WTC11 (cell line): ENCODE measurements around the gene SPATA18. TPM values are rescaled to one million over a fixed set of nuclear protein-coding genes. Genes with fewer than 3 reads are reported as not detected.

Source experiments
- ATAC-seq: fragments of 200-7000 bp; cut with Tn5 transposase; 2 replicates; pipeline ENCODE4 v1.10.0; 2021; ENCODE audit warnings: mild to moderate bottlenecking, moderate library complexity
- CTCF ChIA-PET: fragments of 300-600 bp; sonication (Branson Sonifier 250); formaldehyde crosslinking; loops from one replicate; lab custom pipeline; 2021; ENCODE audit warnings: antibody characterized with exemption; lab: Charles Lee
- POLR2A ChIA-PET: fragments of 350-600 bp; sonication (Branson Sonifier 250); formaldehyde crosslinking; loops from one replicate; lab custom pipeline; 2021; ENCODE audit warnings: antibody characterized with exemption; lab: Charles Lee
- DNase-seq: peaks from one replicate; pipeline ENCODE4 v3.0.0; 2021; ENCODE audit warnings: low spot score
- H3K27ac Mint-ChIP-seq: 2 replicates; pipeline ENCODE4 v1.8.0; 2021; ENCODE audit warnings: mixed read lengths
- H3K27me3 Mint-ChIP-seq: 2 replicates; pipeline ENCODE4 v1.8.0; 2021; ENCODE audit warnings: low read depth, mild to moderate bottlenecking, moderate library complexity, mixed read lengths
- H3K36me3 Mint-ChIP-seq: 2 replicates; pipeline ENCODE4 v1.8.0; 2021; ENCODE audit warnings: mixed read lengths
- H3K4me1 Mint-ChIP-seq: 2 replicates; pipeline ENCODE4 v1.8.0; 2022; ENCODE audit warnings: mixed read lengths
- H3K4me3 Mint-ChIP-seq: 2 replicates; pipeline ENCODE4 v1.8.0; 2021; ENCODE audit warnings: mild to moderate bottlenecking, moderate library complexity, mixed read lengths
- H3K9me3 Mint-ChIP-seq: 2 replicates; pipeline ENCODE4 v1.8.0; 2021; ENCODE audit warnings: mixed read lengths
- AFF4 ChIP-seq: sonication (generic); formaldehyde crosslinking; IDR thresholded peaks from 2 replicates; pipeline ENCODE4 v1.8.1; 2023; ENCODE audit warnings: mild to moderate bottlenecking, missing genetic modification reagents, borderline replicate concordance
- FOXK1 ChIP-seq: sonication (generic); formaldehyde crosslinking; IDR thresholded peaks from 2 replicates; pipeline ENCODE4 v1.8.0; 2022; ENCODE audit warnings: mild to moderate bottlenecking, moderate library complexity, missing genetic modification reagents
- IRF2 ChIP-seq: sonication (generic); formaldehyde crosslinking; IDR thresholded peaks from 2 replicates; pipeline ENCODE4 v1.8.0; 2022; ENCODE audit warnings: low read depth, missing genetic modification reagents, borderline replicate concordance
- NFYB ChIP-seq: sonication (generic); formaldehyde crosslinking; conservative IDR thresholded peaks from 2 replicates; pipeline ENCODE4 v1.8.0; 2022; ENCODE audit warnings: low read depth, missing genetic modification reagents
- NR2C2 ChIP-seq: sonication (generic); formaldehyde crosslinking; IDR thresholded peaks from 2 replicates; pipeline ENCODE4 v1.8.0; 2022; ENCODE audit warnings: mild to moderate bottlenecking, missing genetic modification reagents
- SOX15 ChIP-seq: fragments of 250-450 bp; sonication (Bioruptor Pico); IDR thresholded peaks from 2 replicates; pipeline ENCODE4 v1.9.0; 2021; ENCODE audit warnings: mild to moderate bottlenecking
- TEAD4 ChIP-seq: sonication (generic); formaldehyde crosslinking; IDR thresholded peaks from 2 replicates; pipeline ENCODE4 v1.8.0; 2022; ENCODE audit warnings: mild to moderate bottlenecking, missing genetic modification reagents
- ZNF121 ChIP-seq: sonication (generic); formaldehyde crosslinking; IDR thresholded peaks from 2 replicates; pipeline ENCODE4 v1.8.0; 2023; ENCODE audit warnings: missing genetic modification reagents
- ZNF281 ChIP-seq: sonication (generic); formaldehyde crosslinking; IDR thresholded peaks from 2 replicates; pipeline ENCODE4 v1.8.0; 2023; ENCODE audit warnings: mild to moderate bottlenecking, missing genetic modification reagents
- total RNA-seq: library from RNA; stranded (reverse); gene quantifications from 3 replicates; pipeline ENCODE4 v1.2.3, GENCODE V29; 2021
- TF ChIP-seq, protein P1 (sequence below): sonication (generic); formaldehyde crosslinking; IDR thresholded peaks from 2 replicates; pipeline ENCODE4 v1.8.0; 2022; ENCODE audit warnings: mild to moderate bottlenecking, missing genetic modification reagents
- TF ChIP-seq, protein P2 (sequence below): sonication (generic); formaldehyde crosslinking; IDR thresholded peaks from 2 replicates; pipeline ENCODE4 v1.8.1; 2022; ENCODE audit warnings: mild to moderate bottlenecking, moderate library complexity, missing genetic modification reagents
- TF ChIP-seq, protein P3 (sequence below): fragments of 250-450 bp; sonication (Bioruptor Pico); IDR thresholded peaks from 2 replicates; pipeline ENCODE4 v1.9.0; 2021; ENCODE audit warnings: moderate library complexity, mild to moderate bottlenecking, inconsistent platforms, borderline replicate concordance

SPATA18 gene
- total RNA-seq, 1 experiment from 2014 or later: 6.6 TPM

DNA sequence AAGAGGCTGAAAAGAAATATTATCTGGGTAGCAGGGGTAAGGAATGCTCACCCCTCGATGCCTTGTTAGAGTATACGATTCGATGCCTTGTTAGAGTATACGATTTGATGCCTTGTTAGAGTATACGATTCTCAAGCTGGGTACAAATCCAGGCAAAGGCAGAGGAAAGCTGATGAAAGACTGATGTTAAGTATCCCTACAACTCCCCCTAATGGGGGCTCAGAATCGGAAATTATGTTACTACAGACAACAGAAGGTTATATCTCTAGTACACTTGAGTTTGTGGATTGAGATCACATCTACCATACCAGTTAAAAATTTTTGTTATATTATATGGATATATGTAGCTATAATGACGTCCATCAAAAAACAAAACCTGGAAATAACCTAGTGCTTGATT, 35.7 kb upstream of the SPATA18 start:
- Mint-ChIP-seq H3K27me3 (no peaks in the 10 kb centered on the region), H3K4me3 (no peak overlapping the region), H3K27ac (no peak overlapping the region), H3K9me3 (no peaks in the 10 kb centered on the region), H3K36me3 (no peaks in the 10 kb centered on the region), H3K4me1 (peaks cover 7% of the 10 kb centered on the region; the same call in 1 of the 2 replicates)
- CTCF ChIA-PET: interaction anchor here (0.8 to 1.5 kb wide), 8 partner anchors 16 to 180 kb away, joined by 3 to 8 read pairs (median 5); partner anchors contain the start of gene DCUN1D4
- POLR2A ChIA-PET: no interaction called here
- no peak for TF ChIP-seq ZNF281 (CRISPR knock-in tag)
- TF ChIP-seq, protein P1, sequence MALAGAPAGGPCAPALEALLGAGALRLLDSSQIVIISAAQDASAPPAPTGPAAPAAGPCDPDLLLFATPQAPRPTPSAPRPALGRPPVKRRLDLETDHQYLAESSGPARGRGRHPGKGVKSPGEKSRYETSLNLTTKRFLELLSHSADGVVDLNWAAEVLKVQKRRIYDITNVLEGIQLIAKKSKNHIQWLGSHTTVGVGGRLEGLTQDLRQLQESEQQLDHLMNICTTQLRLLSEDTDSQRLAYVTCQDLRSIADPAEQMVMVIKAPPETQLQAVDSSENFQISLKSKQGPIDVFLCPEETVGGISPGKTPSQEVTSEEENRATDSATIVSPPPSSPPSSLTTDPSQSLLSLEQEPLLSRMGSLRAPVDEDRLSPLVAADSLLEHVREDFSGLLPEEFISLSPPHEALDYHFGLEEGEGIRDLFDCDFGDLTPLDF (CRISPR knock-in tag): no peak
- TF ChIP-seq SOX15 (CRISPR knock-in tag): no peak
- DNase-seq (no peak), ATAC-seq (peak; percentile 81)

- H3K27ac Mint-ChIP-seq: no peak overlapping the region
- no peaks in the 10 kb centered on the region for H3K9me3 Mint-ChIP-seq
- peaks cover 7% of the 10 kb centered on the region; the same call in 1 of the 2 replicates for H3K4me1 Mint-ChIP-seq
- CTCF ChIA-PET: interaction anchor here (1.0 kb wide), 1 partner anchor 174 kb away, joined by 3 read pairs; the partner anchor contains the start of gene DCUN1D4
- no peak for DNase-seq
- H3K27me3 Mint-ChIP-seq: no peaks in the 10 kb centered on the region
- H3K4me3 Mint-ChIP-seq: no peak overlapping the region
- no peaks in the 10 kb centered on the region for H3K36me3 Mint-ChIP-seq
- no peak for ATAC-seq
- no peak for TF ChIP-seq IRF2
- TF ChIP-seq, all 79 proteins: peak for 0
- POLR2A ChIA-PET: no interaction called here
These were observed 34.1 kb upstream of the SPATA18 start for GRCh38 chr4:52016981-52017380.

GRCh38 chr4:52017814-52018213, 33.3 kb upstream of the SPATA18 start:
- Mint-ChIP-seq H3K9me3 (no peaks in the 10 kb centered on the region), H3K4me1 (peaks cover 7% of the 10 kb centered on the region; the same call in 1 of the 2 replicates), H3K4me3 (no peak overlapping the region), H3K27ac (no peak overlapping the region), H3K27me3 (no peaks in the 10 kb centered on the region), H3K36me3 (no peaks in the 10 kb centered on the region; the same call in 1 of the 2 replicates)
- DNase-seq (no peak), ATAC-seq (no peak)
- TF ChIP-seq, protein P2, sequence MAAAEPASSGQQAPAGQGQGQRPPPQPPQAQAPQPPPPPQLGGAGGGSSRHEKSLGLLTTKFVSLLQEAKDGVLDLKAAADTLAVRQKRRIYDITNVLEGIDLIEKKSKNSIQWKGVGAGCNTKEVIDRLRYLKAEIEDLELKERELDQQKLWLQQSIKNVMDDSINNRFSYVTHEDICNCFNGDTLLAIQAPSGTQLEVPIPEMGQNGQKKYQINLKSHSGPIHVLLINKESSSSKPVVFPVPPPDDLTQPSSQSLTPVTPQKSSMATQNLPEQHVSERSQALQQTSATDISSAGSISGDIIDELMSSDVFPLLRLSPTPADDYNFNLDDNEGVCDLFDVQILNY (CRISPR knock-in tag): no peak
- POLR2A ChIA-PET: no interaction called here
- CTCF ChIA-PET: no interaction called here

DNA sequence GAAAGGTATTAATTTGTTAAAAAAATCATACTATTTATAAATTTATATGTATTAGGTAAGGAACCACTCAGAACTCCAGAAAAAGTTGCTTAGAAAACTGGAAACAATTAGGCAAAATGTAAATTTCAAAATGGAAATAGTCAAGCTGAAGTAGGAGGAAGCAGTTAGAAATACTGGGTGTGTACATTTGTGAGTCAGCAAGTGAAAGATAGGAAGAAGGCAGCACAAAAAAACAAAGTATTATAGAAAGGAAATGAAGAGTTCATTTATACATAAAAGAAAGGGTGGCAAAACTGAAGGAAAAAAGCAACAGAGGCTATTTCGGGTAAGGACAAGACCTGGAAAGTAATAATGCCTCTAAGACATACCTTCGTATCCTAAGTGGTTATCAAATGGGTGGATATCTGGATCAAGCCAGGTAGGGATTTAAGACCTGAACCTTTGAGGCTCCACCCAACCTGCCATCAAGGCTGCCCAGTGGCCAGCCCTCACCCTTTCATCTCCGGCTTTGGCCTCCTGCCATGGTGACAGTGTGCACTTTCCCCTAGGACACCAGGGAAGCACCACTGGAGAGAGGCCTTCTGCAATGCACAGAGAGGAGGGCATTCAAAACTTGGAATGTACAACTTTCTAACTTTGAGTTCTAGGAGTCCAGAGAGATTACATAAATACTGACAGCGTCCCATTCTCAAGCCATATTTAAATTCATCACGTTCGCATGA, 31.0 kb upstream of the SPATA18 start, which contains the start of gene LRRC66:
LRRC66 (minus strand) TSS at position 428 of the 722 bp plus-strand sequence. CDS start 2,750 bp downstream, outside the sequence.
- no peaks in the 10 kb centered on the region for H3K27me3 Mint-ChIP-seq
- TF ChIP-seq ZNF121 (CRISPR knock-in tag) (no peak), NFYB (no peak), NR2C2 (CRISPR knock-in tag) (no peak), FOXK1 (CRISPR knock-in tag) (no peak), TEAD4 (no peak), AFF4 (CRISPR knock-in tag) (no peak), ZNF281 (CRISPR knock-in tag) (no peak)
- TF ChIP-seq, protein P3, sequence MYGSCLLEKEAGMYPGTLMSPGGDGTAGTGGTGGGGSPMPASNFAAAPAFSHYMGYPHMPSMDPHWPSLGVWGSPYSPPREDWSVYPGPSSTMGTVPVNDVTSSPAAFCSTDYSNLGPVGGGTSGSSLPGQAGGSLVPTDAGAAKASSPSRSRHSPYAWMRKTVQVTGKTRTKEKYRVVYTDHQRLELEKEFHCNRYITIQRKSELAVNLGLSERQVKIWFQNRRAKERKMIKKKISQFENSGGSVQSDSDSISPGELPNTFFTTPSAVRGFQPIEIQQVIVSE: no peak
- peaks cover 12% of the 10 kb centered on the region for H3K36me3 Mint-ChIP-seq
- ChIA-PET POLR2A (no interaction called here), CTCF (no interaction called here)
- no peaks in the 10 kb centered on the region for H3K9me3 Mint-ChIP-seq
- H3K27ac Mint-ChIP-seq: no peak within 1 kb of the TSS
- no peak within 1 kb of the TSS for H3K4me3 Mint-ChIP-seq
- H3K4me1 Mint-ChIP-seq: 0 out of 2 replicates have a peak, but pooled peaks cover 2% of the 10 kb centered on the region
- no peak for DNase-seq
- ATAC-seq: no peak
